ENCODE results near the gene ASTN2.
"Not testable (repeated sequence)": the region's sequence is repeated elsewhere in the genome, so short reads cannot be mapped to it uniquely, and the experiment has no call there.

ASTN2 gene

DNA sequence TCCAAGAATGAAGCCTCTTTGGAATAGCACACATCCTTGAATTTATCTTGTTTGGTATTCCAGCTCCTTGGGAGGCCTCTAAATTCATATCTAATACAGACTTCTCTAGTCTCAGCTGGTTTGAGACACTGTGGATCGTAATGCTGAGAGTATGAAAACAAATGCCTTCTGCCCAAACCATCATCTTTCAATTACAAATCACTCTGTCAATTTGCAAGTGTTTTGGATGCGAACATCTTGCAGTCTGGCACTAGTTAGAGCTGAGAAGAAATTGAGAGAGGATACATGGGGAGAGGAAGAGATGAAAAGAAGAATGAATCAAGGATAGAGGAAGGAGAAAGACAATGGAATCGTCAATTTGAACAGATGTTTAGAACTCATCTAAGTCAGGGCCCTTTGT is 342.6 kb downstream of the ASTN2 start:
- DNase-seq = no peak

DNA sequence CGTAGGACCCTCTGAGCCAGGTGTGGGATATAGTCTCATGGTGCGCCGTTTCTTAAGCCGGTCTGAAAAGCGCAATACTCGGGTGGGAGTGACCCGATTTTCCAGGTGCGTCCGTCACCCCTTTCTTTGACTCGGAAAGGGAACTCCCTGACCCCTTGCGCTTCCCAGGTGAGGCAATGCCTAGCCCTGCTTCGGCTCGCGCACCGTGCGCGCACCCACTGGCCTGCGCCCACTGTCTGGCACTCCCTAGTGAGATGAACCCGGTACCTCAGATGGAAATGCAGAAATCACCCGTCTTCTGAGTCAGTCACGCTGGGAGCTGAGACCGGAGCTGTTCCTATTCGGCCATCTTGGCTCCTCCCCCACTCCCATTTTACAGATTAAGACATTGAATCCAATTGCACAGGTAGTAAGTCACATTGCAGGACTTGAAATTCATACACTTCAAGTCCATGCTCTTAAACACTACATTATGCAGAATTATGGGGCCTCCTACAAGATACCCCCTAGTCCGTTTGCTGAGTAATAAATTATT is 343.1 kb downstream of the ASTN2 start:
- DNase-seq = not testable (repeated sequence)

DNA sequence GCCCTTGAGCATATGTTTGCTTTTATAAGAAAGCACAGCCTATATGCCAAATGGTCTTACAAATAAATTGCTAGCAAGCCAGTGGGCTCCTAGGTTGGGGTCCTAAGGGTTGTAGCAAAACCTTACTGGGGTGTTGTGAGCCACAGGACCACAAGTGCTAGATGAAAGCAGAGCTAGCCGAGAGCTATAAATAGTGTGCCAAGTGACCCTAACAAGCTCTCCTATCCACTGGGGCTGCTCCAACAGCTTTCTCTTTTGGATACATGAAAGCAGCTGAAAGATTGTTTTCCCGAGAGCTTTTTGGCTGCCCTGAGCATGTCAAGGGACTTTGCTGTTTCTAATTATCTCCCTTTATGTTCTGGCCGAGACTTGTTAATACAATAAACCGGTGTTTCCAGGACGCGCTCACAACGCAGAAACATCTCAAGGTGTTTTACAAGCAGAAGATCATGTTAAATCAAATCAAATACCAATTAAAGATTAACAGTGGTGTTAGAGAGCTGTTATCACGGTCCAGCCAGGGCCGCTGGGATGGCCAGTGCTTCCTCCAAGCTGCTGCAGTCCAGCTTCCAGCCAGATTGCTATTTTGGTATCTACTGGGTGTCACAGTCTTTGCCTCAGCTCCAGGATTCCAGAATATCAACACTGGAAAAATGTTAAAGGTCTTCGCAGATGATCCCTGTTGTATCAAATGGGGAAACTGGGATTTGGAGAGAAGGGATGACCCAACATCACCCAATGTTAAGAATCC is 351.0 kb downstream of the ASTN2 start:
- DNase-seq = no peak

DNA sequence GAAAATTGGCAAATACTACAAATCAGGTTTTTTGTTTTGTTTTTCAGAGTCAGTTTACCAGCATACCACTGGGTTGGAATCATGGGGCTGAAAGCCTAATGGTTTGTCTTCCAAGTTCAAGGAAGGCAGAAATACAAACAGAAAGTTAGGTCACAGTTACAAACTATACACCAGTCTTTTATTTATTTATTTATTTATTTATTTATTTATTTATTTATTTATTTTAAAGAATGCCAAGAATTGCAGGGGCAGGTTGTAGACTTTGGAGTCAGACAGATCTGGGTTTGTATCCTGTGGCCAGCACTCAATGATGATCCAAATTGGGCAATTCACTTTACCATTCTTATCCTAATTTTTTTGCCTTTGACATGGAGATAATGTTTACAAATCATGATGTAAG is 353.9 kb downstream of the ASTN2 start:
- DNase-seq = no peak

DNA sequence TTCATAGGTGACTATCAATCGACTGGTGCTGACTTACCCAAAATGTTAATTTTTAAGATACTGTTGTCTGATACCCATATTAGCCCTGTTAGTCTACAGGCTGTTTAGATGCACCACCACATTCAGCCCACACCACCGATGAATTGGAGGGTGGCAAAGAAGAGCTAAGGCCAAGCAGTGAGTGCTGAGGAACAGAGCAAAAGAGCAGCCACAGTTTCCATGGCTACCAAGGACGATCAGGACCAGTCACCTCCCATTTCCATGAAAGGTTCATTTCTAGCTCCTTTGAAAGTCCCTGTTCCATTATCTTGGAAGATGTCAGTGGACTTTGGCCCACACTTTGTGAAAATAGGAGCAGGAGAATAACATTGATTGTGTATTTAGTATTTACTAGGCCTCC is 364.9 kb downstream of the ASTN2 start:
- no peak for DNase-seq

DNA sequence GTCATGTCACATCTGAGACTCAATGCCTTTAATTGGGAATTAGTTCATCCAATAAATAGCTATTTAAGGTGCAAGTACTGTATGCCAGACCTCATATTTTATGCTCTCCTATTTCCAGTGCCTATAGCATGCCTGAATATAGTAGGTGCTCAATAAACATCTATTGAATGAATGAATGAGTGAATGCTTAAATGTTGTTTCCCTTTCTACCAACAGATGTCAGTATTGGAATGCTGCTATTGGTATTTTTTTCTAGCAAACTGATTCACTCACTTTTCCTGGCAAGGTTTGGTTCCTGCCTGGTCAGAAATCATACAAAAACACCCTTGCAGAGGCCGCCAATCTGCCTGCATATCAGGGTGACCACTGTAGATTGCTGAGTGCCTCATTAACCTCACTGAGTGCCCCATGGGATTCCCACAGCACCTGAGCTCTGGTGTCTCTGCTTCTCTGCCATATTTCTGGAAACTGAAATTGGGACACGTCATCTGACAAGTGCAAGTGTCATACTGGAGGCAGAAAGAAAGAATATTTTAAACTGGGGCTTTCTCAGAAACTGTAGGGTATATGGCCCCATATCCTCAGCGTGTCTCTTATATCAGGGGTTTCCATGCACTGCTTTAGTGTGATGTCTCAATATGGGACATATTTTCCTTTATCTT is 368.1 kb downstream of the ASTN2 start:
- no peak for DNase-seq

DNA sequence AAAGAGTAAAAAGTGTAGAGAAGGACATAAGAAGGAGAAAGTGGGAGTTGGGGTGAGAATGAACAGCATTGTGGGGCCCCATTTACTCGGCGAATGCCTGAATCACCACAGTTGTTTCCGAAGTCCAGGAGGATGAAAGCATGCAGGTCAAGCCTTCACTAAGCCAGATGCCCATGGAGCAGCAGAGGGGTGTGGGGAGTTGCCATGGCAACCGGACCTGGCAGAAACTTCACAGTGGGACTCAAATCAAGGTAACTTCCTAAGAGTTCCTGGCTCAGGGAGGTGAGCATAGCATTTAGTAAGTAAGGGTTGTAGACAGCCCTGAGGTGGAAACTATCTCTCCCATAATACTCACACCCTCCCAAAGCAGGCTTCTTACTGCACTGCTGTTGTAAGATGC is 370.6 kb downstream of the ASTN2 start:
- DNase-seq = no peak

DNA sequence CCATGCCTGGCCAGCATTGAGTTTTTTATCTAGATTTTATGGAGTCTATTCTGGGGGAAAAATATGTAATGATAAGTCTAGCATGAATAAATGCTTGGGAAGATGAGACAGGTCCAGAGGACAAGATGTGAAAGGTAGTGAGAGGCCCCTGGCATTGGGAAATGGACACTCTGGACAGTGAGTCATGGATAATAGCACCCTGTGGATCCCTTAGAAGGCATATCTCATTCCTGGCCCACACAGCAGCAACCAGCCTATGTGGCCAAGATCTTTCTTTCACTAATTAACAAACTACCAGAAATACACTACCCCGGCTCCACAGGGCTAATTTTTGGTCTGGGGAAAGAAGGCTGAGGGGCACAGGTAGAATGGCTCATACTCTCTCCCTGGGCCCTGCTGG is 371.7 kb downstream of the ASTN2 start:
- DNase-seq = no peak

DNA sequence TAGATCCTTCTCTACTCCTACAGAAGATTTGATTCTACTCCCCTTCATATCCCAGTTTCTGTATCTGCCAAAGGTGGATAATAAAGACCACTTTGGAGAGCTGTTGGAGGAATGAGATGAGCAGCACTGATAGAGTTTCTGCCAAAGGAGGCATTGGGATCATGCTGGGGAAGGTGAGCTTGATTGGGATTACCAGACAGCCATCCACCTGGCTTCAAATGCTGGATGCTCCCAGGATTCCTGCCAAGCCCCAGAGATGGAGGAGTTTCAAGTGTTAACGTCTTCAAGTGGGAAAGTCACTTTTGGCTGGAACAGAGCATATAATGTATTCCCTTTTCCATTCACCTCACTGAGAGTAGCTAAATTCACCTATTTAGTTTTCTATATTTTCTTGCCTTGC is 379.3 kb downstream of the ASTN2 start:
- no peak for DNase-seq

DNA sequence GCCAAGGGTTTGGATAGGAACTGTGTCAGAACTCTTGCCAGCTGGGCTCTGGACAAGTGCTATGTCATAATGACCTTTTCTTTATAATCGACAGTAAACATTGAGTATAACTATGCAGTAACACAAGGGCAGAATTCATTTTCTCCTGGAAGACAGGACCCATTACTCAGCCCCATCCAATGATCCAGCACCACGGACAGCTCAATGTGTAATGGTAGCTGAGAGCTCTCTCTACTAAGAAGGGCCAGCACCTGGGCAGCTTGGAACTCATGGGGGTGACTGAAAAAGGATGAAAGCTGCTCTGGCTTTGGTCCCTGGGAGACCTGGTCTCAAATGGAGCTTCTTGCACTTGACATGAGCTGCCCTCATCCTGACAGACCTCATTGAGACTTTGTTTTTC is 380.0 kb downstream of the ASTN2 start:
- no peak for DNase-seq

DNA sequence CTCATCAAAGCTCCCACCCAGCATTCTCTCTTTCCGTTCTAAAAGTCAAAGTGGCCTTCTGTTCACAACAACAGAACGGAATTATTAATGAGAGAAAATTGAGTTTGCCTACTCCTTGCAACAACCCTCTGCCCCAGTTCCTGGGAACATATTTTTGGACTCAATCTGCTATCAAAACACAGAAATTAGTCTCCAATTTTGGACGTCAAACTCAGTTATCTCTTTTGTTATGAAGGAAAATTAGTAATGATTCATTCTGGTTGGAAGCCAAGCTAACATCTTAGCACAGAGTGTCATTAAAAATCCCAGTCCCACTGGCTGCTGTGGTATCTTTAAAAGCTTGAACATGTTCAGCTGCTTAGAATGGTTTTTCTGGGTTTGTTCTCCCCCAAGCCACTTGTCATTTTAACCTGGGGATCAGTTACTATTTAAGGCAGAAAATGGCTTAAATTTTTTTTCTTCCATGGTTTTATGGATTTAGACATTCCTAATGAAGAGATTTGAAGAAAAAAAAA is 384.5 kb downstream of the ASTN2 start:
- no peak for DNase-seq

DNA sequence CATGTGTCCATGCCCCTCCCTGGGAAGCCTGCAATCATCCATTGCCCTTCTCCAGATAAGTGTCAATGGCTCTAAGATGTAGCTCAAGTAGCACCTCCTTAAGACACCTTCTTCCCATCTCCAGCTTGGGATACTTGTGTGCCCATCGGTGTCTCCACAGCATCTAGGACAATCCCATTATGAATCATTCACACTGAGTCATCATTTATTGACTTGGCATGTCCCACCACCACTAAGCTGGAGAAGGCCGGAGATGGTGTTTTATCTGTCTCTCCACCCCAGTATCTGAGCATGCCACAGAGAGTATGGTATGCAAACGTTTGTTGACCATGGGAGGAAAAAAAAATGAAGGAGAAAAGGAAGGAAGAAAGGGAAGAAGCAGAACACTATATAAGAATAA is 385.5 kb downstream of the ASTN2 start:
- DNase-seq = no peak

DNA sequence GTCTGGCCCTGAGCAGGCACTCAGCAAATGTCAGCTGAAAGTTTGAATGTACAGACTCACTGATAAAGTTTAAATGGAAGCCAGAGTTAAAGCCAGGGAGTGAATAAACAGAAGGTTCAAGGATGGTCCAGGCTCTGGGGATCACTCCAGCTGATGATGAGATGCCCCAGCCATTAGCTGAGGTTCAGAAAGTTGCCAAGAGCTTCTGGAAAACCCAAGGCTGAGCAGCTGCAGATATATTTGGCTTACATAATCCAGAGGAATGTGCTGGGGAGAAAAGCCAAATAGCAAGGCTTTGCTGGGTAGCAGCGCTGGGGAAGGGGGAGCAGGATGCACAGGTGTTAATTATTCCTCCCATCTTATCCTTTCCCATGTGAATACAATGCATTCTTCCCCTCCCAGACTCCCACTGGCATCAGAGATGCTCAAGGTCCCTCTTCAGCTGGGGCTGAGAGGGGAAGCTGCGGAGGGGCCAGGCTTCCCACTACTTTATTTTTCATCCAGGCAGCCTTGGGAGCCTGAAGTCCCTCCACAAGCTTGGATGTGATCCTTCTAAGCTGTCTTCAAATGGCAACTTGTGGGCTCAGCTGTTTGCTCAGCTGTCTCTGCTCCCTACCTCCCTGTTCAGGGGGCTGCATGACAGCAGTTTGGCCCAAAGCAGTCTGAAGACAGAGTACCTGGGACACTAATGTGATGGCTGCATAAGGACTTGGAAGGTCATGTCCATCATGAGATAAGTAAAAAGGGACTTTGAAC is 386.6 kb downstream of the ASTN2 start:
- no peak for DNase-seq

DNA sequence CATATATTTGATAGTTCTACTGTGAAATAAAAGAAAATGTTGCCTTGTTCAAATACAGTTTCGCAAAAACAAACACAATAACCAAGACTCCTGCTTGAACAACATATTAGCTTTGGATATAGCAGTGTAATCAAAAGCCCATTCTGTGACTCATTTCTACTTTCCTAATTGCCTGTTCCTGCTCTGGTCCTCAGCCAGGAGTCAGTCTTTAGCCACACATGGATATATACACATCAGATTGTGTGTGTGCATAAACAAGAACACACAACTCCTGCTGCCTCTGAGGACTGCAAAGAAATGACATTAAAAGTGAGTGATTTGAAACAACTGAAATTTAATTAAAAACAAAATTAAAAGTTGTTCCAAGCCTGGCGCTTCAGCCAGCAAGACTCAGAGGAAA is 393.0 kb downstream of the ASTN2 start:
- DNase-seq = no peak

DNA sequence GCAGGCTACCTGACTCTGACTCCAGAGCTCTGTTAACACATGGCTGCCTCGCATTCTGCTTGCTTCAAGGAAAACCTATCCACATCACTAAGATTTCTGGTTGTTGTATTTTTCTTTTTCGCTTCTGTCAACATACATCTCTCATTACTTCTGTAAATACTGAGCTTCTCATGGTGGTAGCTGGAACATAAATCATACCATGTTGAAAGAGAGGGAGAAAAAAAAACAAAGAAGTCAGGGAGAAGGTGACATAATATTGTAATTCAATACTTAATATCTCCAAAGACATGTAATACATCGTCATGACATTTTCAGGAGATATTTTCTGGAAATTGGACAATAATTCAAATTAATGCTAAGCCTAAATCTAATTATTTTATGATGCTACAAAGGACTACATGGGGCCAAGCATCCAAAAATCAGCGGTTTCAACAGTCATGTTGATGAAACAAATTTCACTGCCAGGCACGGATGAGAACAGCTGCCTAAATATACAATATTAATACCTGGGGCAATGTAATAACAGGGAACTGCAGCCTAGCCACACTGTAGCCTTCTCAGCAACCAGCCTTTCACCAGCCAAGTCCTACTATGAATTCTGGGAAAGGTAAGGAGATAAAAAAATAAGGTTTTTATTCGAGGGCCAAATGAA is 395.8 kb downstream of the ASTN2 start:
- no peak for DNase-seq

DNA sequence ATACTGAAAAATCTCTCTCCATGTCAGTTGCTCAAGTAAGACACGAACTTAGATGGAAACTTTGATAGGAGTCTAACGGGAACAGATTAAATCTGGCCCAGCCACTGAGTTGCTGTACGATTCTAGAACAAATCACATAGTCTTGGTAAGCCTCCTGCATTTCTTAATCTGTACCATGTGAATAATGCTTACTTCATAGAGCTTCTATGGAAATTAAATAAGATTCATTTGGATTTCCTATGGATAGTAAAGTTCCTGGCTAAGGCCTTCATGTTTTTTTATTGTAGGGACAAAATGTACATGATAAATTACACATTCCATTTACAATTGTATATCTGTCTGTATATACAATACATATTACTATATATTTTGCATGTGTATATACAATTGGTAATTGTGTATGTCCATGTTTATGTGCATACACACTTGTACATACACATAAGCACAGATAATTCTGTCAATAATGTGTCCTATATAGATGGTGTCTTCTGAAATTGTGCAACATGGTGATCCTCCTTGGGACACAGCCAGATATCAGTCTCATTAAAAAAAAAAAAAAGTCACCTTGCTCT is 397.4 kb downstream of the ASTN2 start:
- DNase-seq = no peak

DNA sequence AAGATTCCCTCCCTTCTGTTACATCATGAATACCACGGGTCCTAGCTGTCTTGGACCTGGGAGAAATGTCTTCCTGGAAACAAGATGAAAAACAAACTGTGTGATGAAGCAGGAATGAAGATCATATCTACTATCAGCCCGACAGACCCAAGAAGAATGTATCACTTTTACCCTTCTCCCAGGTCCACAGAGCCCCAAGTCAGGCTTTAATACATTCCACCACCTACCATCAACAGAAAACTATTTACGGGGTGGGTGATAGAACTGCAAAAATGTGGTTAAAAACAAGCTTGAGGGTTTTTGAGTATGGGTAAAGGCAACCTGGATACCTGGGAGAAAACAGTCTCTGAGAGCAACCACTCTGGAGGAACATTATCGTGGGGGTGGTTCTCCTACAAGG is 400.8 kb downstream of the ASTN2 start:
- no peak for DNase-seq

DNA sequence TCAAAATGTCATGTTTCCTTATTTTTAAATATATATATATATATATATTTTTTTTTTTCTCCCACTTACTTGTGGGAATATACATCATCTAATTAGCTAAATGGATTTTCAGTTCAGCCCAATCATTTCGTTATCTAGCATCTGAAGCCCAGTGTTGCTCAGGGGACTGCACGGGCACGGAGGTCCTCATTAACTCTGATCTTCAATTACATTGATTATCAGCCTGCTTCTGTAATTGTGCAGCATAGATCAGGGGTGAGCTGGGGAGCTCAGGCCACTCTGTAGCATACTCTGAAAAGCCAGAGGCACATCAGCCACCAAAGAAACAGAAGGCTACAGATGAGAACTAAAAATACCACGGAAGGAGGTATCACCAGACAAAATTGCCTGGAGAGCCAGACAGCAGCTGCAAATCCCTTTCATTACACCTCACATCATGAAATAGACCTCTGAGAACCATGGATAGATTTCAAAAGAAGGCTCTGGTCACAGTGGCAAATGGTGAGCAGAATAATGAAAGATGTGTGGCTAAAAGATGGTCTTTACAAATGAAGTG is 401.3 kb downstream of the ASTN2 start:
- no peak for DNase-seq

DNA sequence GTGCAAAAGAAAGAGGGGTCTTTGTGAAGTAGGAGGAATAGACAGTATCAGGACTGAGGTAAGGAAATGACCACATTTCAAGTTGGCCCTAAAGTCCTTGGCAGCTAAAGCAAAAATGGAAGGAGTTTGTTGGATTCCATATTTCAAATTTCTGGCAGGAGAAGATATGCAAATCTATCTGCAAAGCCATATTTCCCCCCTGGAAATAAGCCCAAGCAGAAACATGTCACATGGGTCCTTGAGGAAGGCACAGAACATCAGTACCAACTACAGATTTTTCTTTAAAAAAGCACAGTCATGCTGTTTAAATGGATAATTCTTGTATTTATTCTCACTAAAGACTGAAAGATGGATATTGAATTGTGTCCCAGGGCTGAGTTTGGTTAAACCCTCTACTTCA is 404.8 kb downstream of the ASTN2 start:
- no peak for DNase-seq

DNA sequence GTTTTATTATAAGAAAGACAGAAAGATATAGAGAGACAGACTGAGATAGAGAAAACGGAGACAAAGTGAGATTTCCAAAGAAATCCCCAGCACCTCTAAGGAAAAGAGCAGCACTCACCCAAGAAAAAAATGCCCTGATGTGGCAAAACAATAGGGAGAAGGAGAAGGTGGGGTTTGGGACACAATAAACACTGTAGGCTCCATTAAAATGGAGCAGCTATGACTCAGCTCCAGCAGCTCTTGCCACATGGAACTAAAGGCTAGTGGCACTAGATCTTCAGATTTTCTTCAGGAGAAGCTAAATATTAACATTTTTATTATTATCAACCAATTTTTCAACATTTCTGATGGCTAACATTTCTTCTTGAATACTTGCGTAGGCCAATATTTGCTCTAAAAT is 406.0 kb downstream of the ASTN2 start:
- DNase-seq = no peak

DNA sequence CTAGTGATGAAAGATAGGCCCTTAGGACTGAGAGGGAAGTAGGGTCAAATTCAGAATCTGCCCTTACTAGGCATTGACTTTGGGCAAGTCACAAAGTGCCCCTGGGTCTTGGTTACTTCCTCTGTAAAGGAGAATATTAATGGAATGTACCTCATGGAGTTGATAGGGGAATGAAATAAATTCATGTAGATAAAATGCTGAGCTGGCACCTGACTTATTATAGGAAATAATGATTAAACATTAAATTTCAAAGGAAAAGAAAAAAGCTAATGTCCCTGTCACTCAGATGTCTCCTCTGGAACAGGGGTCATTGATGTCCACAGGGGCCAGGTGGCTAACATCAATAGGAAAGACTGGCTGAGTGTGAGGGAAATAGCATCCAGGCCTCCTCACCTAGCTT is 406.4 kb downstream of the ASTN2 start:
- DNase-seq = no peak

DNA sequence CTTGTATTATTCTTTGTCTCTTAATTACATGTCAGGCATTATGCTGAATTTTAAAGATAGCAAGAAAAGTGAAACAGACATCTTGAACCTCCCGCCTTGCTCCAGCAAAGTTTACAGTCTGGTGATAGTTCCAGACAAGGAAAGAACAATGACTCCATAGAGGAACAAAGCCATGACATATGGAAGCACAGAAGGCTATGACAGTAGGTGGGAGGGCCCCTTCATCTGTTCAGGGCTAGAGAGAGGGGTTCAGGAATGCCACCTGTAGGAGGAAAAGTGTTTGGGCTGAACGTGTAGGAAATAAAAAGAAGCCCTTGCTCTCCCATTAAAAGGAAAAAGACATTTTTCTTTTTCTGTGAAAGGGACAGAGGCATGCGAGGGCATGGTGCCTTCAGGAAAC is 412.2 kb downstream of the ASTN2 start:
- no peak for DNase-seq

Data from effector CD4-positive, alpha-beta T cell (primary cell).